GM12878 (cell line): Measurements from ENCODE around the gene EPX. TPM values are rescaled to one million over a fixed set of nuclear protein-coding genes. Genes with fewer than 3 reads are reported as not detected.

Source experiments
- ATAC-seq: fragments of 200-7000 bp; cut with Tn5 transposase; 3 replicates; pipeline ENCODE4 v1.9.1; 2020; ENCODE audit warnings: mild to moderate bottlenecking, moderate library complexity
- BruUV-seq: library from RNA; stranded (reverse); fragments of 400-500 nt; replicated peaks from 2 replicates; lab custom pipeline; 2021; lab: Mats Ljungman, UMichigan
- CTCF ChIA-PET: fragments of 300-600 bp; sonication (Branson Sonifier 250); formaldehyde crosslinking; extraction: SDS; loops from one replicate; lab custom pipeline; 2021; ENCODE audit warnings: inconsistent platforms; lab: Yijun Ruan, JAX
- POLR2A ChIA-PET: fragments of 350-600 bp; formaldehyde crosslinking; extraction: SDS; loops from one replicate; lab custom pipeline; 2021; ENCODE audit warnings: inconsistent platforms; lab: Charles Lee
- RAD21 ChIA-PET: fragments of 300-600 bp; sonication (Branson Sonifier 250); formaldehyde crosslinking; loops from one replicate; lab custom pipeline; 2023; ENCODE audit warnings: antibody characterized with exemption; ENCODE audit not compliant: unreplicated experiment; lab: Charles Lee
- SMC1A ChIA-PET: fragments of 300-600 bp; sonication (Branson Sonifier 250); formaldehyde crosslinking; loops from one replicate; lab custom pipeline; 2023; ENCODE audit not compliant: unreplicated experiment, uncharacterized antibody; lab: Charles Lee
- DNase-seq: peaks from one replicate; pipeline ENCODE4 v3.0.0-alpha.2; 2011; ENCODE audit warnings: low read depth, low spot score
- FAIRE-seq: peaks from 3 replicates; lab custom pipeline; 2011; peaks lifted over from hg19 to GRCh38; lab: Jason Lieb, UNC
- H2AFZ ChIP-seq: 2 replicates; pipeline ENCODE4 v1.6.0; 2011; ENCODE audit warnings: low read depth, low read length, control low read depth; ENCODE audit not compliant: control insufficient read depth
- H3K27ac ChIP-seq: 2 replicates; pipeline ENCODE4 v1.5.1; 2011; ENCODE audit warnings: control low read depth; ENCODE audit not compliant: control insufficient read depth, insufficient read depth
- H3K27me3 ChIP-seq, 2 experiments: replicated peaks in 1 of 2; 2 replicates each; pipeline versions ENCODE4 v1.6.0 to v1.6.1; 2011; ENCODE audit warnings: low read length in 1 of 2; ENCODE audit not compliant: control insufficient read depth in 2 of 2, insufficient read depth in 2 of 2
- H3K36me3 ChIP-seq, 2 experiments: 2 replicates each; pipeline ENCODE4 v1.5.1; 2011; ENCODE audit warnings: low read length in 1 of 2; ENCODE audit not compliant: control insufficient read depth in 2 of 2, insufficient read depth in 2 of 2
- H3K4me1 ChIP-seq: 2 replicates; pipeline ENCODE4 v1.6.1; 2011; ENCODE audit warnings: mild to moderate bottlenecking, low read length, moderate library complexity, mixed read lengths; ENCODE audit not compliant: control insufficient read depth, insufficient read depth
- H3K4me2 ChIP-seq: 2 replicates; pipeline ENCODE4 v1.6.0; 2011; ENCODE audit warnings: control low read depth; ENCODE audit not compliant: control insufficient read depth, insufficient read depth
- H3K4me3 ChIP-seq: fragments of 200-600 bp; sonication (generic); 2 replicates; pipeline ENCODE4 v1.5.1; 2016
- H3K79me2 ChIP-seq: 2 replicates; pipeline ENCODE4 v1.6.0; 2011; ENCODE audit warnings: low read length; ENCODE audit not compliant: control insufficient read depth, insufficient read depth
- H3K9ac ChIP-seq: 2 replicates; pipeline ENCODE4 v1.8.0; 2011; ENCODE audit warnings: low read length, control low read depth, mixed read lengths; ENCODE audit not compliant: control insufficient read depth, insufficient read depth
- H3K9me3 ChIP-seq: replicated peaks from 3 replicates; pipeline ENCODE4 v1.5.1; 2011; ENCODE audit warnings: mild to moderate bottlenecking, low read length; ENCODE audit not compliant: control insufficient read depth, insufficient read depth
- H4K20me1 ChIP-seq: 2 replicates; pipeline ENCODE4 v1.6.0; 2011; ENCODE audit not compliant: control insufficient read depth, insufficient read depth
- BMI1 ChIP-seq: fragments of 450-650 bp; IDR thresholded peaks from 2 replicates; pipeline ENCODE4 v1.6.1; 2016; ENCODE audit warnings: mild to moderate bottlenecking, moderate library complexity, borderline replicate concordance
- CREM ChIP-seq: IDR thresholded peaks from 2 replicates; pipeline ENCODE4 v1.6.1; 2014; ENCODE audit warnings: antibody characterized with exemption, low read depth
- EED ChIP-seq: sonication (generic); IDR thresholded peaks from 2 replicates; pipeline ENCODE4 v1.6.1; 2016; ENCODE audit warnings: antibody characterized with exemption, low read depth
- HDGF ChIP-seq: fragments of 450-650 bp; IDR thresholded peaks from 2 replicates; pipeline ENCODE4 v1.6.1; 2016; ENCODE audit warnings: antibody characterized with exemption
- MTA3 ChIP-seq: IDR thresholded peaks from 2 replicates; pipeline ENCODE4 v1.6.1; 2012; ENCODE audit warnings: low read length, inconsistent platforms, borderline replicate concordance
- MXI1 ChIP-seq: fragments of 150-350 bp; IDR thresholded peaks from 2 replicates; pipeline ENCODE4 v1.6.1; 2011; ENCODE audit warnings: low read depth, mild to moderate bottlenecking, inconsistent platforms, low read length, improper control_type of control experiment
- POLR2AphosphoS2 ChIP-seq: IDR thresholded peaks from 2 replicates; pipeline ENCODE4 v1.6.1; 2011; ENCODE audit warnings: low read depth, mild to moderate bottlenecking, low read length, improper control_type of control experiment, moderate library complexity
- RAD51 ChIP-seq: fragments of 450-650 bp; IDR thresholded peaks from 2 replicates; pipeline ENCODE4 v1.6.1; 2016; ENCODE audit warnings: moderate library complexity, mild to moderate bottlenecking, inconsistent platforms
- RB1 ChIP-seq: fragments of 450-650 bp; formaldehyde crosslinking; IDR thresholded peaks from 2 replicates; pipeline ENCODE4 v1.6.1; 2017; ENCODE audit warnings: mild to moderate bottlenecking, borderline replicate concordance
- RELA ChIP-seq: fragments of 450-650 bp; IDR thresholded peaks from 2 replicates; pipeline ENCODE4 v1.8.0; 2014; ENCODE audit warnings: borderline replicate concordance; ENCODE audit not compliant: partially characterized antibody
- SIN3A ChIP-seq: IDR thresholded peaks from 2 replicates; pipeline ENCODE4 v1.6.1; 2012; ENCODE audit warnings: low read depth, low read length, improper control_type of control experiment
- SIX5 ChIP-seq: IDR thresholded peaks from 2 replicates; pipeline ENCODE4 v1.6.1; 2011; ENCODE audit warnings: mild to moderate bottlenecking, low read depth, low read length, moderate library complexity; ENCODE audit not compliant: severe bottlenecking
- SREBF2 ChIP-seq: IDR thresholded peaks from 2 replicates; pipeline ENCODE4 v1.6.1; 2012; ENCODE audit warnings: mild to moderate bottlenecking, low read length
- SUZ12 ChIP-seq: fragments of 200-600 bp; sonication (generic); IDR thresholded peaks from one replicate; pipeline ENCODE4 v1.6.1; 2018; ENCODE audit warnings: antibody characterized with exemption, mild to moderate bottlenecking; ENCODE audit not compliant: unreplicated experiment
- TBL1XR1 ChIP-seq: IDR thresholded peaks from 2 replicates; pipeline ENCODE4 v1.6.1; 2012; ENCODE audit warnings: low read depth, low read length, improper control_type of control experiment
- ZBED1 ChIP-seq: IDR thresholded peaks from 2 replicates; pipeline ENCODE4 v1.6.1; 2016; ENCODE audit warnings: borderline replicate concordance
- ZNF24 ChIP-seq: fragments of 450-650 bp; IDR thresholded peaks from 2 replicates; pipeline ENCODE4 v1.6.1; 2017; ENCODE audit warnings: antibody characterized with exemption, mild to moderate bottlenecking
- ZNF592 ChIP-seq: fragments of 450-650 bp; IDR thresholded peaks from 2 replicates; pipeline ENCODE4 v1.6.1; 2017; ENCODE audit warnings: mild to moderate bottlenecking, moderate library complexity
- WGBS: methylation state at CpG from one replicate; pipeline ENCODE4 v1.1.6; 2016; ENCODE audit warnings: low lambda C conversion rate; ENCODE audit not compliant: insufficient replicate concordance, insufficient coverage; ENCODE audit errors: missing lambda C conversion rate; 5-methylcytosine and 5-hydroxymethylcytosine counted together
- in situ Hi-C: fragments of 300-500 bp; cut with MboI; formaldehyde crosslinking; loops from 9 replicates; pipeline ENCODE4 v1.14.3; 2018; ENCODE audit warnings: mixed read lengths
- intact Hi-C: fragments of 100-400 bp; cut with micrococcal nuclease; formaldehyde crosslinking; loops from one replicate; pipeline ENCODE4 v1.14.2; 2022; ENCODE audit not compliant: unreplicated experiment
- polyA plus RNA-seq, 11 experiments: library from polyadenylated mRNA; depleted of rRNA in 4 of 11; unstranded in 6 of 11; stranded (reverse) in 5 of 11; fragments of >200 nt; fragmentation: Nextera tagmentation in 4 of 11; fragmentation: Illumina TruSeq in 1 of 11; extraction: Ambion mirVana in 4 of 11; extraction: Trizol in 1 of 11; gene quantifications; 1 replicate in 1 of 11; 2 replicates in 10 of 11; pipeline versions ENCODE4 v1.2.1 to v1.2.3, GENCODE V29; 2011 to 2016; ENCODE audit warnings: inconsistent platforms in 2 of 11, missing spikeins in 2 of 11, low read depth in 1 of 11
- total RNA-seq, 4 experiments: library from RNA; depleted of rRNA in 3 of 4; stranded (reverse); fragments of >200 nt in 3 of 4; fragmentation: Illumina TruSeq in 1 of 4; extraction: Trizol in 1 of 4; gene quantifications; 2 replicates each; pipeline versions ENCODE4 v1.2.1 to v1.2.3, GENCODE V29; 2013 to 2021
- TF ChIP-seq, protein P1 (sequence below): IDR thresholded peaks from 2 replicates; pipeline ENCODE4 v1.6.1; 2011; ENCODE audit warnings: mild to moderate bottlenecking, low read depth, low read length, moderate library complexity; ENCODE audit not compliant: insufficient replicate concordance
- TF ChIP-seq, protein P2 (sequence below): fragments of 450-650 bp; IDR thresholded peaks from 2 replicates; pipeline ENCODE4 v1.6.1; 2018; ENCODE audit warnings: borderline replicate concordance, mild to moderate bottlenecking; ENCODE audit not compliant: partially characterized antibody

The EPX gene
- total and polyA plus RNA-seq, 10 of the 15 experiments (the other 5 are each of a cell fraction or from before 2014, with no cell fraction given), result 0.03 TPM; not detected in 9

DNA sequence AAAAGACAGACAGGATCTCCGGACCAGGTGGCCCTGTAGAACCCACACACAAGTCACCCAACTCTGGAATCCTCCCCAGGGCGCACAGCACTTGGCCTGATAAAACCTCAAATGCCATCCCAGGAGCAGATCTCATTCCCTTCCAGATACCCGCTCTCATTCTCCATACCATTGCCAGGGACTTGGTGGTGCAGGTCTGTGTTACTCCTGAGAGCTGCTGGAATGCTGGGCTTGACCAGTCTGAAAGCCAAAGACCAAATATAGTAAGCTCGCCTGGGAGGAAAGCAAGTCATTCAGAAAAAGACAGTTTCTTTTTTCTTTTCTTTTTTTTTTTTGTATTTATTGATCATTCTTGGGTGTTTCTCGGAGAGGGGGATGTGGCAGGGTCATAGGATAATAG lies 15.8 kb downstream of the EPX start:
- RAD21 ChIA-PET, result no interaction called here
- no peaks in the 10 kb centered on the region for H3K27me3 ChIP-seq
- TF ChIP-seq SREBF2 (no peak), SIX5 (no peak), CREM (no peak), MTA3 (no peak), TBL1XR1 (no peak), RELA (no peak), ZNF592 (no peak), HDGF (no peak), ZBED1 (no peak), ZNF24 (no peak), POLR2AphosphoS2 (no peak), RAD51 (no peak), EED (no peak), SUZ12 (no peak), BMI1 (no peak), MXI1 (no peak), RB1 (no peak), SIN3A (no peak)
- TF ChIP-seq, protein P1, sequence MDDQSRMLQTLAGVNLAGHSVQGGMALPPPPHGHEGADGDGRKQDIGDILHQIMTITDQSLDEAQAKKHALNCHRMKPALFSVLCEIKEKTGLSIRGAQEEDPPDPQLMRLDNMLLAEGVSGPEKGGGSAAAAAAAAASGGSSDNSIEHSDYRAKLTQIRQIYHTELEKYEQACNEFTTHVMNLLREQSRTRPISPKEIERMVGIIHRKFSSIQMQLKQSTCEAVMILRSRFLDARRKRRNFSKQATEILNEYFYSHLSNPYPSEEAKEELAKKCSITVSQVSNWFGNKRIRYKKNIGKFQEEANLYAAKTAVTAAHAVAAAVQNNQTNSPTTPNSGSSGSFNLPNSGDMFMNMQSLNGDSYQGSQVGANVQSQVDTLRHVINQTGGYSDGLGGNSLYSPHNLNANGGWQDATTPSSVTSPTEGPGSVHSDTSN, result no peak
- TF ChIP-seq, protein P2, sequence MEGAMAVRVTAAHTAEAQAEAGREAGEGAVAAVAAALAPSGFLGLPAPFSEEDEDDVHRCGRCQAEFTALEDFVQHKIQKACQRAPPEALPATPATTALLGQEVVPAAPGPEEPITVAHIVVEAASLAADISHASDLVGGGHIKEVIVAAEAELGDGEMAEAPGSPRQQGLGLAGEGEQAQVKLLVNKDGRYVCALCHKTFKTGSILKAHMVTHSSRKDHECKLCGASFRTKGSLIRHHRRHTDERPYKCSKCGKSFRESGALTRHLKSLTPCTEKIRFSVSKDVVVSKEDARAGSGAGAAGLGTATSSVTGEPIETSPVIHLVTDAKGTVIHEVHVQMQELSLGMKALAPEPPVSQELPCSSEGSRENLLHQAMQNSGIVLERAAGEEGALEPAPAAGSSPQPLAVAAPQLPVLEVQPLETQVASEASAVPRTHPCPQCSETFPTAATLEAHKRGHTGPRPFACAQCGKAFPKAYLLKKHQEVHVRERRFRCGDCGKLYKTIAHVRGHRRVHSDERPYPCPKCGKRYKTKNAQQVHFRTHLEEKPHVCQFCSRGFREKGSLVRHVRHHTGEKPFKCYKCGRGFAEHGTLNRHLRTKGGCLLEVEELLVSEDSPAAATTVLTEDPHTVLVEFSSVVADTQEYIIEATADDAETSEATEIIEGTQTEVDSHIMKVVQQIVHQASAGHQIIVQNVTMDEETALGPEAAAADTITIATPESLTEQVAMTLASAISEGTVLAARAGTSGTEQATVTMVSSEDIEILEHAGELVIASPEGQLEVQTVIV, result no peak
- TF ChIP-seq, all 136 proteins: peak for 0
- FAIRE-seq, result no peak
- ChIA-PET SMC1A (no interaction called here), CTCF (no interaction called here), POLR2A (no interaction called here)
- intact Hi-C loops (no loop called here), in situ Hi-C loops (no loop called here)
- Histone ChIP-seq H3K4me2 (no peak overlapping the region), H2AFZ (no peak overlapping the region), H3K9me3 (no peaks in the 10 kb centered on the region), H3K36me3 (peaks cover 0 to 9% of the 10 kb centered on the region in 2 experiments; a peak in 3 of 4 replicates), H3K27ac (no peak overlapping the region), H3K4me1 (no peaks in the 10 kb centered on the region), H4K20me1 (no peaks in the 10 kb centered on the region), H3K4me3 (no peak overlapping the region), H3K9ac (no peak overlapping the region), H3K79me2 (no peaks in the 10 kb centered on the region)
- no peak for DNase-seq
- no peak for ATAC-seq
- WGBS, result 87% methylated on average over 4 of the region's 5 CpGs
- no TSS peak for BruUV-seq
